ENCODE results near the gene TTC28.

- TF ChIP-seq CTCF (IDR thresholded peaks at IDR 0.05) (no peak), EP300 (IDR thresholded peaks at IDR 0.05) (no peak)
These were observed 281.3 kb downstream of the TTC28 start for GRCh38 chr22:28398355-28398754.

Data from gastroesophageal sphincter (tissue), 3 donors.